ENCODE measurements around the gene KBTBD13. TPM values are rescaled to one million over a fixed set of nuclear protein-coding genes. Genes with fewer than 3 reads are reported as not detected.
A peak's percentile ranks its signal among the peaks of the same experiment; 100 is the strongest.

The KBTBD13 gene
- total RNA-seq, 1 donor from 2014 or later: 1.6 TPM

- H3K27me3 ChIP-seq (ENCODE audit: control insufficient read depth in 3 of 3, insufficient read depth in 3 of 3, low read length in 3 of 3): no peaks in the 10 kb centered on the region
- H3K9me3 ChIP-seq (ENCODE audit: control insufficient read depth in 3 of 3, low read length in 3 of 3): no peaks in the 10 kb centered on the region
- peaks cover 5 to 34% (median 19%) of the 10 kb centered on the region in 3 donors for H3K36me3 ChIP-seq (ENCODE audit: control insufficient read depth in 3 of 3, insufficient read depth in 3 of 3, low read length in 3 of 3)
- H3K4me3 ChIP-seq (ENCODE audit: low read length in 3 of 3): no peak overlapping the region
- H3K9ac ChIP-seq (ENCODE audit: low read depth in 1 of 3, low read length in 3 of 3): no peak overlapping the region
- no peak overlapping the region for H3K27ac ChIP-seq (ENCODE audit: low read depth, low read length)
- peaks cover 8 to 27% (median 23%) of the 10 kb centered on the region in 3 donors for H3K4me1 ChIP-seq (ENCODE audit: control insufficient read depth in 3 of 3, insufficient read depth in 3 of 3, low read length in 3 of 3)
These were observed 17.2 kb upstream of the KBTBD13 start for GRCh38 chr15:65059369-65059750.

DNA sequence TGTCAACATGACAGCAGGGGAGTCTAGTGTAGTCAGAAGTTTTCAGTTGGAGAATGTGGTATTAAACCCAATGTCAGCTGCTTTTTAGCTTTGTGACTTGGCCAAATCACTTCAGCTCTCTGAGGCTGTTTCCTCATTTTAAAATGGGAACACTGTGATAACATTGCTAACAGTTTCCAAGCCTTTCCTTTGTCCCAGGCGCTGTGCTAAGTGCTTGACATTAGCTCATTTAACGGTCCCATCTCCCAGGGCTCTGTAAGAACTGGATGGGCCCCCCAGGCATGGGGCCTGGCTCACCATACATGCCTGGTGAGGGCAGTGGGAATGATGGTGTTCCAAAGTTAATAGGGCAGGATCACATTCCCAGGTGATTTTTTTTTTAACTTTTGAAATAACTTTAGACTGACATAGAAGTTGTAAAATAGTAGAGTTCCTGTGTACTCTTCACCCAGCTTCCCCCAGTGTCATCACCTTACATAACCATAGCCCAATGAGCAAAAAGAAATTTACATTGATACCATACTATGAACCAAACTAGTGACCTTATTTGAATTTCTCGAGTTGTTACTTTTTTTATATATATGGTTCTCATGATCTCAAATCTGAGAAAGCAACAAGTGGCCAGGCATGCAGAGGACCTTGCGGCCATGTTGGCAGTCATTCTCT, 16.5 kb upstream of the KBTBD13 start:
- Histone ChIP-seq H3K4me1 (ENCODE audit: control insufficient read depth in 3 of 3, insufficient read depth in 3 of 3, low read length in 3 of 3) (peaks cover 8 to 21% (median 17%) of the 10 kb centered on the region in 3 donors), H3K9ac (ENCODE audit: low read depth in 1 of 3, low read length in 3 of 3) (no peak overlapping the region), H3K9me3 (ENCODE audit: control insufficient read depth in 3 of 3, low read length in 3 of 3) (no peaks in the 10 kb centered on the region), H3K36me3 (ENCODE audit: control insufficient read depth in 3 of 3, insufficient read depth in 3 of 3, low read length in 3 of 3) (peaks cover 5 to 28% (median 17%) of the 10 kb centered on the region in 3 donors), H3K4me3 (ENCODE audit: low read length in 3 of 3) (no peak overlapping the region), H3K27ac (ENCODE audit: low read depth, low read length) (peak overlapping the region; percentile 30), H3K27me3 (ENCODE audit: control insufficient read depth in 3 of 3, insufficient read depth in 3 of 3, low read length in 3 of 3) (no peaks in the 10 kb centered on the region)

GRCh38 chr15:65060641-65061397, 15.7 kb upstream of the KBTBD13 start:
- Histone ChIP-seq H3K9ac (ENCODE audit: low read depth in 1 of 3, low read length in 3 of 3) (peak overlapping the region in 1 of 3 donors; percentile 14), H3K36me3 (ENCODE audit: control insufficient read depth in 3 of 3, insufficient read depth in 3 of 3, low read length in 3 of 3) (peaks cover 5 to 26% (median 10%) of the 10 kb centered on the region in 3 donors), H3K27me3 (ENCODE audit: control insufficient read depth in 3 of 3, insufficient read depth in 3 of 3, low read length in 3 of 3) (no peaks in the 10 kb centered on the region), H3K4me1 (ENCODE audit: control insufficient read depth in 3 of 3, insufficient read depth in 3 of 3, low read length in 3 of 3) (peaks cover 4 to 19% (median 10%) of the 10 kb centered on the region in 3 donors), H3K27ac (ENCODE audit: low read depth, low read length) (peak overlapping the region; percentile 47), H3K9me3 (ENCODE audit: control insufficient read depth in 3 of 3, low read length in 3 of 3) (no peaks in the 10 kb centered on the region), H3K4me3 (ENCODE audit: low read length in 3 of 3) (no peak overlapping the region)

GRCh38 chr15:65062061-65062460, 14.5 kb upstream of the KBTBD13 start:
- Histone ChIP-seq H3K4me3 (ENCODE audit: low read length in 3 of 3) (no peak overlapping the region), H3K9me3 (ENCODE audit: control insufficient read depth in 3 of 3, low read length in 3 of 3) (no peaks in the 10 kb centered on the region), H3K27me3 (ENCODE audit: control insufficient read depth in 3 of 3, insufficient read depth in 3 of 3, low read length in 3 of 3) (peaks cover 0 to 3% (median 0%) of the 10 kb centered on the region in 3 donors), H3K4me1 (ENCODE audit: control insufficient read depth in 3 of 3, insufficient read depth in 3 of 3, low read length in 3 of 3) (peaks cover 4 to 18% (median 6%) of the 10 kb centered on the region in 3 donors), H3K9ac (ENCODE audit: low read depth in 1 of 3, low read length in 3 of 3) (no peak overlapping the region), H3K36me3 (ENCODE audit: control insufficient read depth in 3 of 3, insufficient read depth in 3 of 3, low read length in 3 of 3) (peaks cover 5 to 19% (median 9%) of the 10 kb centered on the region in 3 donors), H3K27ac (ENCODE audit: low read depth, low read length) (no peak overlapping the region)

DNA sequence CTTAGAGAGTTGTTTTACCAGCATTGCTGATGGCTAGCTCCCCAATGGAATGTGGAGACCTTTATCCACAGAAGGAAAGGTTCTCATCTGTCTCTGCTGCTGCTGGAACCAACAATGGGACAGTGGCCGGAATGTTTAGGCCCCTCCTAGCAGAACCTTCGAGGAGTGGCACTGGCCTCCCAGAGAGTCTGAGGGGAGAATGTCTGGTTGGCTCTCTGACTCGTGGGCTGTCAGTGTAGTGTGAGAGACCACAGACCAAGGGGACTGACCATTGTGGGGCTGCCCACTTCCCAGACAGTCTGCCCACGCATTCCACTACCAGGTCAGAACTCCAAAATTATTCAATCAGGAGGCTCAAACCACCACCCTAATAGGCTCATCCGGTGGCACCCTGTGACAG, 13.8 kb upstream of the KBTBD13 start:
- Histone ChIP-seq H3K9ac (ENCODE audit: low read depth in 1 of 3, low read length in 3 of 3) (no peak overlapping the region), H3K27me3 (ENCODE audit: control insufficient read depth in 3 of 3, insufficient read depth in 3 of 3, low read length in 3 of 3) (peaks cover 3 to 9% (median 6%) of the 10 kb centered on the region in 3 donors), H3K4me1 (ENCODE audit: control insufficient read depth in 3 of 3, insufficient read depth in 3 of 3, low read length in 3 of 3) (peaks cover 4 to 17% (median 4%) of the 10 kb centered on the region in 3 donors), H3K4me3 (ENCODE audit: low read length in 3 of 3) (no peak overlapping the region), H3K9me3 (ENCODE audit: control insufficient read depth in 3 of 3, low read length in 3 of 3) (no peaks in the 10 kb centered on the region), H3K36me3 (ENCODE audit: control insufficient read depth in 3 of 3, insufficient read depth in 3 of 3, low read length in 3 of 3) (peaks cover 5 to 14% (median 9%) of the 10 kb centered on the region in 3 donors), H3K27ac (ENCODE audit: low read depth, low read length) (no peak overlapping the region)

DNA sequence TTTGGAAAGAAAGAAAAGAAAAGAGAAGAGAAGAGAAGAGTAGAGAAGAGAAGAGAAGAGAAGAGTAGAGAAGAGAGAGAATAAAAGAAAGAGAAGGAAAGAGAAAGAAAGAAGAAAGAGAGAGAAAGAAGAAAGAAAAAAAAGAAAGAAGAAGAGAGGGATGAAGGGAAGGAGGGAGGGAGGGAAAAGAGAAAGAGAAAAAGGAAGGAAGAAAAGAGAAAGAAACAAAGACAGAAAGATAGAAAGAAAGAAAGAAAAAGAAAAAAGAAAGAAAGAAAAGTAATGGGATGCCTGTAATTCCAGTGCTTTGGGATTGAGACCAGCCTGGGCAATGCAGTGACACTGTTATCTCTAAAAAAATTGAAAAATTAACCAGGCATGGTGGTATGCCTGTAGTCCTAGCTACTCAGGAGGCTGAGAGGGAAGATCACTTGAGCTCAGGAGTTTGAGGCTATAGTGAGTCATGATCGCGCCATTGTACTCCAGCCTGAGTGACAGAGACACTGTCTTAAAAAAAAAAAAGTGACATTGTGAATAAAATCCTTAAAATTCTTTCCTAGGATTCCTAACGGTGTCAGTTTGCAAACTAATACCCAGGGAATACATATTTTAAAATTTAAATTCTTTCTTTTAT, 10.4 kb upstream of the KBTBD13 start:
- H3K9ac ChIP-seq (ENCODE audit: low read depth in 1 of 3, low read length in 3 of 3): peak overlapping the region in 2 of 3 donors; percentile 4 to 50
- peak overlapping the region; percentile 82 for H3K27ac ChIP-seq (ENCODE audit: low read depth, low read length)
- no peaks in the 10 kb centered on the region for H3K9me3 ChIP-seq (ENCODE audit: control insufficient read depth in 3 of 3, low read length in 3 of 3)
- no peaks in the 10 kb centered on the region for H3K36me3 ChIP-seq (ENCODE audit: control insufficient read depth in 3 of 3, insufficient read depth in 3 of 3, low read length in 3 of 3)
- peaks cover 3 to 16% (median 13%) of the 10 kb centered on the region in 3 donors for H3K27me3 ChIP-seq (ENCODE audit: control insufficient read depth in 3 of 3, insufficient read depth in 3 of 3, low read length in 3 of 3)
- H3K4me3 ChIP-seq (ENCODE audit: low read length in 3 of 3): peak overlapping the region in 2 of 3 donors; percentile 13 to 54
- H3K4me1 ChIP-seq (ENCODE audit: control insufficient read depth in 3 of 3, insufficient read depth in 3 of 3, low read length in 3 of 3): peaks cover 28 to 39% (median 30%) of the 10 kb centered on the region in 3 donors

- H3K36me3 ChIP-seq (ENCODE audit: control insufficient read depth in 3 of 3, insufficient read depth in 3 of 3, low read length in 3 of 3): no peaks in the 10 kb centered on the region
- H3K4me1 ChIP-seq (ENCODE audit: control insufficient read depth in 3 of 3, insufficient read depth in 3 of 3, low read length in 3 of 3): peaks cover 33 to 43% (median 37%) of the 10 kb centered on the region in 3 donors
- peak overlapping the region; percentile 82 for H3K27ac ChIP-seq (ENCODE audit: low read depth, low read length)
- peak overlapping the region in 2 of 3 donors; percentile 58 to 77 for H3K9ac ChIP-seq (ENCODE audit: low read depth in 1 of 3, low read length in 3 of 3)
- H3K27me3 ChIP-seq (ENCODE audit: control insufficient read depth in 3 of 3, insufficient read depth in 3 of 3, low read length in 3 of 3): peaks cover 3 to 16% (median 13%) of the 10 kb centered on the region in 3 donors
- H3K9me3 ChIP-seq (ENCODE audit: control insufficient read depth in 3 of 3, low read length in 3 of 3): no peaks in the 10 kb centered on the region
- peak overlapping the region; percentile 40 to 57 (median 46) for H3K4me3 ChIP-seq (ENCODE audit: low read length in 3 of 3)
These were observed 9.8 kb upstream of the KBTBD13 start for GRCh38 chr15:65066635-65067316.

DNA sequence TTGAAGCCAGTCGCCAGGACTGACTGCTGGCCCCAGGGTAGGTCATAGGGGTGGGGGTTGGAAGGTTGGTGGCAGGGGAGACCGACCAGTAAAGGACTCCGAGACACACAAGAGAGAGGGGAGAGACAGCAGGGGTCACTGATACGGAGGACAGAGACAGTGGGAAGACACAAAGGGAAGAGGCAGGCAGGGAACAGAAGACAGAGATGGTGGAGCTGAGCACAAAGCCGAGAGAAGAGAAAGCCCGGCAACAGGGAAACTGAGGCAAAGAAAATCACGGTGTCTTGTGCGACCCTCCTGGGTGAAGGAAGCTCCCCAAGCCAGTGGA, 9.3 kb upstream of the KBTBD13 start:
- peaks cover 3 to 16% (median 13%) of the 10 kb centered on the region in 3 donors for H3K27me3 ChIP-seq (ENCODE audit: control insufficient read depth in 3 of 3, insufficient read depth in 3 of 3, low read length in 3 of 3)
- peaks cover 38 to 46% (median 42%) of the 10 kb centered on the region in 3 donors for H3K4me1 ChIP-seq (ENCODE audit: control insufficient read depth in 3 of 3, insufficient read depth in 3 of 3, low read length in 3 of 3)
- H3K27ac ChIP-seq (ENCODE audit: low read depth, low read length): peak overlapping the region; percentile 82
- peak overlapping the region in 2 of 3 donors; percentile 58 to 77 for H3K9ac ChIP-seq (ENCODE audit: low read depth in 1 of 3, low read length in 3 of 3)
- no peaks in the 10 kb centered on the region for H3K36me3 ChIP-seq (ENCODE audit: control insufficient read depth in 3 of 3, insufficient read depth in 3 of 3, low read length in 3 of 3)
- peak overlapping the region; percentile 38 to 57 (median 40) for H3K4me3 ChIP-seq (ENCODE audit: low read length in 3 of 3)
- no peaks in the 10 kb centered on the region for H3K9me3 ChIP-seq (ENCODE audit: control insufficient read depth in 3 of 3, low read length in 3 of 3)

- peak within 1 kb of the TSS; percentile 40 to 57 (median 46) for H3K4me3 ChIP-seq (ENCODE audit: low read length in 3 of 3)
- H3K4me1 ChIP-seq (ENCODE audit: control insufficient read depth in 3 of 3, insufficient read depth in 3 of 3, low read length in 3 of 3): peaks cover 43 to 47% (median 47%) of the 10 kb centered on the region in 3 donors
- peak within 1 kb of the TSS; percentile 82 for H3K27ac ChIP-seq (ENCODE audit: low read depth, low read length)
- no peaks in the 10 kb centered on the region for H3K36me3 ChIP-seq (ENCODE audit: control insufficient read depth in 3 of 3, insufficient read depth in 3 of 3, low read length in 3 of 3)
- H3K27me3 ChIP-seq (ENCODE audit: control insufficient read depth in 3 of 3, insufficient read depth in 3 of 3, low read length in 3 of 3): peaks cover 3 to 16% (median 13%) of the 10 kb centered on the region in 3 donors
- no peaks in the 10 kb centered on the region for H3K9me3 ChIP-seq (ENCODE audit: control insufficient read depth in 3 of 3, low read length in 3 of 3)
- H3K9ac ChIP-seq (ENCODE audit: low read depth in 1 of 3, low read length in 3 of 3): peak within 1 kb of the TSS in 2 of 3 donors; percentile 58 to 77
These were observed 8.7 kb upstream of the KBTBD13 start, which contains the start of gene RASL12 for GRCh38 chr15:65067645-65068402. TSS of gene RASL12 (minus strand) at chr15:65067991. CDS start at chr15:65067835, 156 bp downstream.
